Stimulated activated CD4-positive, alpha-beta T cell treated with anti-CD3 and anti-CD28 coated beads, Interleukin-15, amount 100 ng/mL, for 48 hours (primary cell): ENCODE results near the gene SEC31B.
A peak's percentile ranks its signal among the peaks of the same experiment; 100 is the strongest.

Experiments used
- DNase-seq, 2 donors: peaks; one replicate each; pipeline ENCODE4 v3.0.0-alpha.2; 2020; ENCODE audit warnings: low read depth in 2 of 2

Gene SEC31B

GRCh38 chr10:100490531-100490930 is 29.1 kb downstream of the SEC31B start:
- no peak for DNase-seq

GRCh38 chr10:100489396-100489795 is 30.3 kb downstream of the SEC31B start:
- DNase-seq, result no peak

- DNase-seq, result no peak
Measured at GRCh38 chr10:100487529-100487928, 32.1 kb downstream of the SEC31B start.

- no peak for DNase-seq
Measured at GRCh38 chr10:100485801-100486495, 33.7 kb downstream of the SEC31B start.

GRCh38 chr10:100485366-100485765 is 34.3 kb downstream of the SEC31B start:
- no peak for DNase-seq

GRCh38 chr10:100483876-100484666 is 35.6 kb downstream of the SEC31B start:
- no peak for DNase-seq

- DNase-seq, result no peak
Measured at GRCh38 chr10:100482834-100483185, 36.9 kb downstream of the SEC31B start.

GRCh38 chr10:100482181-100482833 is 37.4 kb downstream of the SEC31B start:
- DNase-seq, result peak; percentile 35 to 52

GRCh38 chr10:100481462-100482081 is 38.1 kb downstream of the SEC31B start:
- DNase-seq, result peak; percentile 76 to 83

- no peak for DNase-seq
Measured at GRCh38 chr10:100480002-100480401, 39.7 kb downstream of the SEC31B start.

- no peak for DNase-seq
Measured at GRCh38 chr10:100479037-100479436, 40.6 kb downstream of the SEC31B start.

GRCh38 chr10:100477970-100478369 is 41.7 kb downstream of the SEC31B start:
- DNase-seq, result no peak

GRCh38 chr10:100470367-100470766 is 49.3 kb downstream of the SEC31B start:
- no peak for DNase-seq

- no peak for DNase-seq
Measured at GRCh38 chr10:100469756-100470155, 49.9 kb downstream of the SEC31B start.

- no peak for DNase-seq
Measured at GRCh38 chr10:100468978-100469377, 50.7 kb downstream of the SEC31B start.

- no peak for DNase-seq
Measured at GRCh38 chr10:100468322-100468721, 51.3 kb downstream of the SEC31B start.

- DNase-seq, result no peak
Measured at GRCh38 chr10:100462709-100463108, 57.0 kb downstream of the SEC31B start, which contains the start of gene WNT8B. TSS of gene WNT8B (plus strand) at chr10:100463009. CDS start at chr10:100463169, 160 bp downstream.

GRCh38 chr10:100448951-100449350 is 70.7 kb downstream of the SEC31B start:
- no peak for DNase-seq

- DNase-seq, result no peak
Measured at GRCh38 chr10:100447663-100448062, 72.0 kb downstream of the SEC31B start.

- DNase-seq, result no peak
Measured at GRCh38 chr10:100446130-100446761, 73.4 kb downstream of the SEC31B start.

- DNase-seq, result no peak
Measured at GRCh38 chr10:100442548-100442947, 77.1 kb downstream of the SEC31B start.
